Ascending aorta (tissue), 2 donors: Measurements from ENCODE around the gene DTL. TPM values are rescaled to one million over a fixed set of nuclear protein-coding genes. Genes with fewer than 3 reads are reported as not detected.

Source experiments
- DNase-seq, 2 donors: peaks; one replicate each; pipeline ENCODE4 v3.0.0-alpha.2; 2019; ENCODE audit warnings: low spot score in 2 of 2
- H3K27ac ChIP-seq, 2 donors: fragments of 200-600 bp; sonication (generic); one replicate each; pipeline ENCODE4 v1.5.1; 2016 to 2017; ENCODE audit warnings: mild to moderate bottlenecking in 1 of 2
- H3K27me3 ChIP-seq: fragments of 200-600 bp; sonication (generic); one replicate; pipeline ENCODE4 v1.5.1; 2017
- H3K36me3 ChIP-seq, 2 donors: fragments of 200-600 bp; sonication (generic); one replicate each; pipeline ENCODE4 v1.5.1; 2016
- H3K4me1 ChIP-seq, 2 donors: fragments of 200-600 bp; sonication (generic); one replicate each; pipeline ENCODE4 v1.5.1; 2016 to 2017; ENCODE audit warnings: mild to moderate bottlenecking in 1 of 2
- H3K4me3 ChIP-seq, 2 donors: fragments of 200-600 bp; sonication (generic); one replicate each; pipeline ENCODE4 v1.5.1; 2016 to 2017; ENCODE audit warnings: mild to moderate bottlenecking in 1 of 2
- H3K9me3 ChIP-seq, 2 donors: fragments of 200-600 bp; sonication (generic); one replicate each; pipeline ENCODE4 v1.5.1; 2016
- CTCF ChIP-seq, 3 experiments: fragments of 200-600 bp in 2 of 3; fragments of 450-650 bp in 1 of 3; sonication (generic) in 2 of 3; IDR thresholded peaks; one replicate each; pipeline ENCODE4 v1.5.1; 2016 to 2019; ENCODE audit warnings: antibody characterized with exemption in 3 of 3, mild to moderate bottlenecking in 1 of 3, moderate library complexity in 1 of 3
- intact Hi-C: fragments of 100-400 bp; cut with DNase I; formaldehyde crosslinking; loops from one replicate; pipeline ENCODE4 v1.15.1; 2023
- total RNA-seq: library from RNA; depleted of rRNA; stranded (reverse); fragments of >200 nt; gene quantifications from one replicate; pipeline ENCODE4 v1.1.0, GENCODE V29; 2016

DTL gene
- total RNA-seq, 1 donor from 2014 or later, result not detected

GRCh38 chr1:212072047-212072446 is 36.5 kb downstream of the DTL start:
- DNase-seq, result no peak
- Histone ChIP-seq H3K27ac (no peak overlapping the region), H3K27me3 (no peaks in the 10 kb centered on the region), H3K4me3 (no peak overlapping the region), H3K36me3 (no peaks in the 10 kb centered on the region), H3K9me3 (no peaks in the 10 kb centered on the region), H3K4me1 (no peaks in the 10 kb centered on the region)
- intact Hi-C loops, result loop anchor here (5.0 kb wide), 3 partner anchors 220 to 720 kb away; partner anchors contain the start of genes NSL1 and TATDN3
- no peak for TF ChIP-seq CTCF (IDR thresholded peaks at IDR 0.05)

GRCh38 chr1:212073490-212073889 is 37.9 kb downstream of the DTL start:
- Histone ChIP-seq H3K27ac (no peak overlapping the region), H3K4me3 (no peak overlapping the region), H3K9me3 (no peaks in the 10 kb centered on the region), H3K4me1 (no peaks in the 10 kb centered on the region), H3K27me3 (no peaks in the 10 kb centered on the region), H3K36me3 (no peaks in the 10 kb centered on the region)
- no peak for TF ChIP-seq CTCF (IDR thresholded peaks at IDR 0.05)
- no peak for DNase-seq
- intact Hi-C loops, result loop anchor here (5.0 kb wide), 3 partner anchors 219 to 719 kb away; partner anchors contain the start of genes NSL1 and TATDN3

GRCh38 chr1:212074313-212074712 is 38.8 kb downstream of the DTL start:
- H3K4me3 ChIP-seq, result no peak overlapping the region
- no peaks in the 10 kb centered on the region for H3K36me3 ChIP-seq
- H3K9me3 ChIP-seq, result no peaks in the 10 kb centered on the region
- DNase-seq, result no peak
- TF ChIP-seq CTCF (IDR thresholded peaks at IDR 0.05), result no peak
- peaks cover 0 to under 1% of the 10 kb centered on the region in 2 donors for H3K4me1 ChIP-seq
- no peaks in the 10 kb centered on the region for H3K27me3 ChIP-seq
- intact Hi-C loops, result loop anchor here (5.0 kb wide), 3 partner anchors 218 to 718 kb away; partner anchors contain the start of genes NSL1 and TATDN3
- H3K27ac ChIP-seq, result no peak overlapping the region

GRCh38 chr1:212074856-212075255 is 39.3 kb downstream of the DTL start:
- TF ChIP-seq CTCF (IDR thresholded peaks at IDR 0.05), result no peak

GRCh38 chr1:212077028-212077427 is 41.5 kb downstream of the DTL start:
- TF ChIP-seq CTCF (IDR thresholded peaks at IDR 0.05), result no peak
- no peaks in the 10 kb centered on the region for H3K36me3 ChIP-seq
- no peak overlapping the region for H3K4me3 ChIP-seq
- H3K27ac ChIP-seq, result no peak overlapping the region
- no peaks in the 10 kb centered on the region for H3K9me3 ChIP-seq
- H3K4me1 ChIP-seq, result peaks cover 0 to 3% of the 10 kb centered on the region in 2 donors
- DNase-seq, result no peak
- no peaks in the 10 kb centered on the region for H3K27me3 ChIP-seq
- intact Hi-C loops, result no loop called here

More at GRCh38 chr1:212074856-212075255, 39.3 kb downstream of the DTL start:
- intact Hi-C loops, result loop anchor here (5.0 kb wide), 3 partner anchors 217 to 717 kb away; partner anchors contain the start of genes NSL1 and TATDN3
- DNase-seq, result no peak
- Histone ChIP-seq H3K36me3 (no peaks in the 10 kb centered on the region), H3K27me3 (no peaks in the 10 kb centered on the region), H3K4me1 (peaks cover 0 to 3% of the 10 kb centered on the region in 2 donors), H3K9me3 (no peaks in the 10 kb centered on the region), H3K27ac (no peak overlapping the region), H3K4me3 (no peak overlapping the region)

GRCh38 chr1:212078826-212079225 is 43.3 kb downstream of the DTL start:
- H3K9me3 ChIP-seq, result no peaks in the 10 kb centered on the region
- no peak overlapping the region for H3K27ac ChIP-seq
- H3K4me3 ChIP-seq, result no peak overlapping the region
- peaks cover 0 to 3% of the 10 kb centered on the region in 2 donors for H3K4me1 ChIP-seq
- no peak for TF ChIP-seq CTCF (IDR thresholded peaks at IDR 0.05)
- H3K27me3 ChIP-seq, result no peaks in the 10 kb centered on the region
- no peaks in the 10 kb centered on the region for H3K36me3 ChIP-seq
- intact Hi-C loops, result no loop called here
- no peak for DNase-seq
